ENCODE data around the gene CNTNAP1. TPM values are rescaled to one million over a fixed set of nuclear protein-coding genes. Genes with fewer than 3 reads are reported as not detected.
A peak's percentile ranks its signal among the peaks of the same experiment; 100 is the strongest.

The CNTNAP1 gene
- total RNA-seq, 2 experiments from 2014 or later, result 0.61 to 1.9 TPM

DNA sequence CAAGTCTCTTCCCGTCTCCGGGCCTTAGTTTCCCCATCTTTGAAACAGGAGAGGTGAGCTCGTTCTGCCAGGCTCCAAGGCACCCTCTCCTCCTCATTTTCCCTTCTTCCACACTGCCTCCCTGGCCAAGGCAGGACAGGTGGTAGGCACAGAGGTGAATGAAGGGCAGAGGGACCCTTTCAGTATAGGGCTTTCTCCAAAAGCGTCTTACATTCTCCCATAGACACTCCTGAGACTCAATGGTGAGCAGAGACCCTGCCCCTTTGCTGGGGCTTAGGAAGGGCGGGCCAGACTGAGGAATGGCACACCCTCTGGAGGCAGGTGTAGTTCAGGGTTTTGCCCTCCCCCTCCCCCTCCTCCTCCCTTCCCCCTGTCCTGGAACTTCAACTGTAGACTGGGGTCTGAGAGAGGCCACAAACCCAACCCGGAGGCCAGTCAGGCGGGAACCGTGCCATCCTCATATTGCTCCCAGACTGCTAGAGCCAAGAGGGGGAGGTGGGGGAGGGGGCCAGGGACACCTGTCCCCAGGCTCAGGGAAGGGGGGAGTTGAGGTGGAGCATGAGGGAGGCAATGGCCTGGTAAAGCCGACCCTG, 7.5 kb upstream of the CNTNAP1 start:
- CTCF ChIA-PET, result interaction anchor here (1.7 to 2.0 kb wide), 4 partner anchors 8 to 96 kb away, joined by 4 to 10 read pairs (median 5); partner anchors contain the start of genes RETREG3, TUBG1 and TUBG2
- H3K4me1 Mint-ChIP-seq, result peaks cover 52% of the 10 kb centered on the region
- ATAC-seq, result no peak
- peaks cover 50% of the 10 kb centered on the region for H3K27me3 Mint-ChIP-seq
- H3K9me3 Mint-ChIP-seq (ENCODE audit: low read depth), result no peaks in the 10 kb centered on the region
- no peaks in the 10 kb centered on the region for H3K36me3 Mint-ChIP-seq
- no peak for DNase-seq
- H3K4me3 Mint-ChIP-seq, result no peak overlapping the region
- H3K27ac Mint-ChIP-seq, result no peak overlapping the region

DNA sequence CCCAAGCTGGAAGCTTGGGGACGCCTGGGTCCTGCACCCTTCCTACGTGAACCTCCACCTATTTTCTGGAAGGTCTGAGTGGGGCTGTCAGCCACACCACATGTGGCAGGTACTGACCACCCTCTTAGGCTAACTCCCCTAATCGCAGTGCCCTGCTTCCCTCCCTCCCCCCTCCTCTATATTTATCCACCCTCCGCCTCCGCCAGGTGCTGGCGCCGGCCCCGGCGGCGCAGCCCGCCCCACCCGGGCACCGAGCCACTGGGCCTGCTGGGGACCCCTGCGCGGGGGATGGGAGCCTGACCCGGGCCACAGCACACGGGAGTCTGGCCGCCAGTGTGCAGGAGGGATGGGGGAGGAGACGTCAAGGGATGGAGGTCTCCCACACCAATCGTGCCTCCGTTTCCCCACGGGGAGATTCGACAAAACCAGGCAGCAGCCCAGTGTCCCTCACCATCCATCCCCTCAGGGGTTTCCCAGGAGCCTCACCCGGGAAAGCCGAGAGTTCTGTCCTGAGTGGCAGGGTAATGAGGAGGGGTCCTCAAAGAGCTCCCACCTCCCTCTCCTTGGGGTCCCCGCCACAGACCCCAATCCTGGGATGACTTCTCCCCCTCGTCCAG, 6.9 kb upstream of the CNTNAP1 start:
- H3K4me1 Mint-ChIP-seq, result peaks cover 55% of the 10 kb centered on the region
- DNase-seq, result no peak
- H3K36me3 Mint-ChIP-seq, result no peaks in the 10 kb centered on the region
- H3K27me3 Mint-ChIP-seq, result peaks cover 50% of the 10 kb centered on the region
- CTCF ChIA-PET, result interaction anchor here (1.1 to 6.2 kb wide), 4 partner anchors 31 to 121 kb away, joined by 3 to 92 read pairs (median 4); partner anchors contain the start of genes PSMC3IP and RAMP2
- no peak overlapping the region for H3K27ac Mint-ChIP-seq
- ATAC-seq, result no peak
- H3K4me3 Mint-ChIP-seq, result no peak overlapping the region
- H3K9me3 Mint-ChIP-seq (ENCODE audit: low read depth), result no peaks in the 10 kb centered on the region

DNA sequence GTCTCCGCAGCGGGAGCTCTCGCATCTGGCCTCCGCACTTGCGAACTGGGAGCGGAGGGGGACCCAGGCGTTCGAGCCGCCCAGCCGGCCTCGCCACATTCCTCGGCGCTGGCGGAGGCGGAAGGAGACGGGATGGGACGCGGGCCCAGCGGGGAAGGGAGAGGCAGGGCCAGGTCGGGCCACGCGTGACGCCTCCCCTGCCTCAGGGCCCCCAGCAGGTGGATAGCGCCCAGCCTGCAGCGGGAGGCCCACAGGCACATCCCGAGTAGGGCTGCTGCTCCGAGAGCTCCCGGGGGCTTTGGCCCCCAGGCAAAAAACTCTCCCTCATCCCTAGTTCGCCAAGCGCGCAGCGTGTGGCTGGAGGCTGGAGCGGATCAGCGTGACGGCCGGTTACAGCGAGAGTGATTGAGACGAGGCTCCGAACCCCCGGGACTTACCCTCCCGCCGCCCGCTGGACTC, 6.3 kb upstream of the CNTNAP1 start:
- ATAC-seq (no peak), DNase-seq (no peak)
- no peaks in the 10 kb centered on the region for H3K9me3 Mint-ChIP-seq (ENCODE audit: low read depth)
- no peak overlapping the region for H3K27ac Mint-ChIP-seq
- CTCF ChIA-PET, result interaction anchor here (0.9 to 6.2 kb wide), 6 partner anchors 31 to 128 kb away, joined by 3 to 92 read pairs (median 4); partner anchors contain the start of genes PSMC3IP and RAMP2
- peak overlapping the region; percentile 73 for H3K4me3 Mint-ChIP-seq
- peaks cover 54% of the 10 kb centered on the region for H3K4me1 Mint-ChIP-seq
- peaks cover 47% of the 10 kb centered on the region for H3K27me3 Mint-ChIP-seq
- H3K36me3 Mint-ChIP-seq, result no peaks in the 10 kb centered on the region

DNA sequence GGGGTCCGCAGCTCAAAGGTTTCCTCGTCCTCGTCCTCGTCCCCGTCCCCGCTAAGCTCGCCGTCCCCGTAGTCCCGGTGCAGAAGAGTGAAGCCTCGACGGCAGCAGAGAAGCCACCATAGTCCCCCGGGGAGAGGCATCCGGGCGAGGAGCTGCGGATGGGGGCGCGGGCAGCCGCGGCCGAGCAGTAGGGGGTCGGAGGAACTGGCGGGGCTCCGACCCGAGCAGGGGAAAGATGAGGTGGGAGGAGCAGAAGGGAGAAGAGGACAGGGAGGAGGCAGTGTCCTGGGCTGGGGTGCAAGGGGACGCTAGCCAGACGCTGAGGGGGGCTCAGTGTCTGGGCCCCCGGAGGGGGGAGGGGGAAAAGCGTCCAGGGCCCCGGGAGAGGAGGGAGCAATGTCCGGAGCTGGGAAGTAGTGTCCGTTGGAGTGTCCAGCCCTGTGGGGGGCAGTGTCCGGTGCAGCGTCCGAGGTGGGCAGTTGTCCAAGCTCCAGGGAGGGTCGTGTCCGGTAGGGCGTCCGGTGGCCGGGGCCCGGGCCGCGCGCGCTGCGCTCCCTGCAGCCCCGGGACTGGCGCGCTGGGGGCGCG, 5.8 kb upstream of the CNTNAP1 start, which contains the start of gene PLEKHH3:
TSS of gene PLEKHH3 (minus strand) at position 571 of the 588 bp plus-strand sequence. CDS start at position 140, 431 bp downstream.
- H3K27ac Mint-ChIP-seq, result peak within 1 kb of the TSS; percentile 85
- CTCF ChIA-PET, result interaction anchor here (0.9 to 6.2 kb wide), 9 partner anchors 10 to 148 kb away, joined by 3 to 92 read pairs (median 4); partner anchors contain the start of genes BECN1, PSMC3IP, RAMP2 and RETREG3
- ATAC-seq (no peak), DNase-seq (no peak)
- H3K9me3 Mint-ChIP-seq (ENCODE audit: low read depth), result no peaks in the 10 kb centered on the region
- peak within 1 kb of the TSS; percentile 73 for H3K4me3 Mint-ChIP-seq
- H3K27me3 Mint-ChIP-seq, result peaks cover 46% of the 10 kb centered on the region
- H3K4me1 Mint-ChIP-seq, result peaks cover 54% of the 10 kb centered on the region
- H3K36me3 Mint-ChIP-seq, result no peaks in the 10 kb centered on the region

GRCh38 chr17:42677012-42677857, 5.1 kb upstream of the CNTNAP1 start:
- DNase-seq (peak; percentile 100), ATAC-seq (peak; percentile 81)
- Mint-ChIP-seq H3K27ac (peak overlapping the region; percentile 85), H3K4me1 (peaks cover 59% of the 10 kb centered on the region), H3K4me3 (peak overlapping the region; percentile 73), H3K36me3 (no peaks in the 10 kb centered on the region), H3K9me3 (ENCODE audit: low read depth) (no peaks in the 10 kb centered on the region), H3K27me3 (peaks cover 48% of the 10 kb centered on the region)
- CTCF ChIA-PET, result interaction anchor here (1.0 to 6.2 kb wide), 7 partner anchors 11 to 147 kb away, joined by 3 to 92 read pairs (median 4); partner anchors contain the start of genes BECN1, PSMC3IP, RAMP2 and RETREG3

- H3K27me3 Mint-ChIP-seq, result peaks cover 49% of the 10 kb centered on the region
Observed at GRCh38 chr17:42677921-42678781, 4.2 kb upstream of the CNTNAP1 start.

GRCh38 chr17:42678951-42679491, 3.3 kb upstream of the CNTNAP1 start:
- ATAC-seq (peak; percentile 2), DNase-seq (peak; percentile 59)
- peaks cover 54% of the 10 kb centered on the region for H3K27me3 Mint-ChIP-seq
- H3K36me3 Mint-ChIP-seq, result no peaks in the 10 kb centered on the region
- H3K4me1 Mint-ChIP-seq, result peaks cover 70% of the 10 kb centered on the region
- CTCF ChIA-PET, result interaction anchor here (0.5 to 6.2 kb wide), 11 partner anchors 9 to 146 kb away, joined by 3 to 92 read pairs (median 4); partner anchors contain the start of genes PSMC3IP, RETREG3, TUBG1 and TUBG2
- H3K4me3 Mint-ChIP-seq, result peak overlapping the region; percentile 73
- H3K27ac Mint-ChIP-seq, result peak overlapping the region; percentile 89
- H3K9me3 Mint-ChIP-seq (ENCODE audit: low read depth), result no peaks in the 10 kb centered on the region

More at GRCh38 chr17:42677921-42678781, 4.2 kb upstream of the CNTNAP1 start:
- DNase-seq (peak; percentile 84), ATAC-seq (peak; percentile 32)
- no peaks in the 10 kb centered on the region for H3K36me3 Mint-ChIP-seq
- CTCF ChIA-PET, result interaction anchor here (1.3 to 6.2 kb wide), 4 partner anchors 8 to 100 kb away, joined by 4 to 92 read pairs (median 14); partner anchors contain the start of genes PSMC3IP, RETREG3 and TUBG1
- H3K27ac Mint-ChIP-seq, result peak overlapping the region; percentile 89
- no peaks in the 10 kb centered on the region for H3K9me3 Mint-ChIP-seq (ENCODE audit: low read depth)
- H3K4me3 Mint-ChIP-seq, result peak overlapping the region; percentile 73
- peaks cover 67% of the 10 kb centered on the region for H3K4me1 Mint-ChIP-seq

GRCh38 chr17:42679492-42680330, 2.6 kb upstream of the CNTNAP1 start:
- peak; percentile 55 for ATAC-seq
- no peaks in the 10 kb centered on the region for H3K9me3 Mint-ChIP-seq (ENCODE audit: low read depth)
- peak; percentile 82 for DNase-seq
- H3K4me3 Mint-ChIP-seq, result peak overlapping the region; percentile 57
- H3K27me3 Mint-ChIP-seq, result peaks cover 53% of the 10 kb centered on the region
- peaks cover 65% of the 10 kb centered on the region for H3K4me1 Mint-ChIP-seq
- H3K36me3 Mint-ChIP-seq, result no peaks in the 10 kb centered on the region
- CTCF ChIA-PET, result interaction anchor here (0.5 to 6.2 kb wide), 17 partner anchors 10 to 269 kb away, joined by 3 to 92 read pairs (median 4); partner anchors contain the start of genes PSMC3IP, RETREG3, TUBG1 and TUBG2
- H3K27ac Mint-ChIP-seq, result peak overlapping the region; percentile 85

- H3K27ac Mint-ChIP-seq, result no peak overlapping the region
- CTCF ChIA-PET, result interaction anchor here (0.5 to 6.2 kb wide), 11 partner anchors 11 to 402 kb away, joined by 3 to 92 read pairs (median 4); partner anchors contain the start of genes PSMC3IP, RETREG3, TUBG1 and TUBG2
- H3K4me3 Mint-ChIP-seq, result no peak overlapping the region
- H3K4me1 Mint-ChIP-seq, result peaks cover 62% of the 10 kb centered on the region
- no peak for DNase-seq
- no peaks in the 10 kb centered on the region for H3K9me3 Mint-ChIP-seq (ENCODE audit: low read depth)
- no peak for ATAC-seq
- H3K36me3 Mint-ChIP-seq, result no peaks in the 10 kb centered on the region
- H3K27me3 Mint-ChIP-seq, result peaks cover 47% of the 10 kb centered on the region
Observed at GRCh38 chr17:42680331-42680808, 2.0 kb upstream of the CNTNAP1 start.

- Mint-ChIP-seq H3K27me3 (peaks cover 39% of the 10 kb centered on the region), H3K9me3 (ENCODE audit: low read depth) (no peaks in the 10 kb centered on the region), H3K4me1 (peaks cover 45% of the 10 kb centered on the region), H3K27ac (no peak overlapping the region), H3K36me3 (no peaks in the 10 kb centered on the region), H3K4me3 (peak overlapping the region; percentile 46)
- DNase-seq, result peak; percentile 58
- ATAC-seq, result no peak
- CTCF ChIA-PET, result interaction anchor here (1.1 to 2.1 kb wide), 8 partner anchors 9 to 283 kb away, joined by 3 to 17 read pairs (median 3); partner anchors contain the start of genes BECN1, PSMC3IP and TUBG2
Observed at GRCh38 chr17:42682722-42683403, 532 bp downstream of the CNTNAP1 start.

Measured in activated CD8-positive, alpha-beta memory T cell treated with anti-CD3 and anti-CD28 coated beads, Interleukin-2, amount 10 ng/mL, durations not matched to agents 7 days and 5 days (primary cell).